GM18870 (cell line): ENCODE measurements around the gene ZDHHC18.

Source experiments
- ATAC-seq: cut with Tn5 transposase; IDR thresholded peaks from one replicate; pipeline ENCODE4 v1.9.1; 2021; ENCODE audit warnings: moderate library complexity; ENCODE audit not compliant: unreplicated experiment

The ZDHHC18 gene

GRCh38 chr1:26897351-26897750, 70.9 kb downstream of the ZDHHC18 start:
- ATAC-seq: no peak

GRCh38 chr1:26900001-26900814, 73.7 kb downstream of the ZDHHC18 start, which contains the start of gene GPATCH3:
GPATCH3 (minus strand) TSS chr1:26900467; CDS start chr1:26900442, 25 bp downstream.
- ATAC-seq: peak; percentile 77

GRCh38 chr1:26900815-26901511, 74.5 kb downstream of the ZDHHC18 start:
- no peak for ATAC-seq
